CD14-positive monocyte (primary cell): ENCODE results near the gene CHCHD6. TPM values are rescaled to one million over a fixed set of nuclear protein-coding genes. Genes with fewer than 3 reads are reported as not detected.

Experiments used
- DNase-seq, 3 donors: peaks; one replicate each; pipeline ENCODE4 v3.0.0-alpha.2; 2011 to 2022
- H2AFZ ChIP-seq: 2 replicates; pipeline ENCODE4 v1.6.0; 2012; ENCODE audit warnings: mild to moderate bottlenecking, low read depth, low read length, inconsistent platforms; ENCODE audit not compliant: insufficient read depth, poor library complexity, severe bottlenecking
- H3K27ac ChIP-seq, 2 donors: 1 replicate in 1 of 2; 2 replicates in 1 of 2; pipeline ENCODE4 v1.5.1; 2012 to 2013; ENCODE audit warnings: low read length in 2 of 2, control low read depth in 1 of 2, inconsistent platforms in 1 of 2, low read depth in 1 of 2, mild to moderate bottlenecking in 1 of 2
- H3K27me3 ChIP-seq, 2 donors: one replicate each; pipeline versions ENCODE4 v1.6.0 to v1.6.1; 2011 to 2013; ENCODE audit warnings: low read length in 2 of 2; ENCODE audit not compliant: control insufficient read depth in 2 of 2, insufficient read depth in 2 of 2
- H3K36me3 ChIP-seq, 2 donors: replicated peaks in 1 of 2; 1 replicate in 1 of 2; 2 replicates in 1 of 2; pipeline versions ENCODE4 v1.5.1 to v1.6.1; 2012 to 2013; ENCODE audit warnings: low read length in 2 of 2, control low read depth in 1 of 2, inconsistent platforms in 1 of 2, mild to moderate bottlenecking in 1 of 2; ENCODE audit not compliant: insufficient read depth in 2 of 2, control insufficient read depth in 1 of 2
- H3K4me1 ChIP-seq, 2 donors: 1 replicate in 1 of 2; 2 replicates in 1 of 2; pipeline versions ENCODE4 v1.5.1 to v1.6.1; 2012 to 2013; ENCODE audit warnings: low read length in 2 of 2, control low read depth in 1 of 2, inconsistent platforms in 1 of 2, mild to moderate bottlenecking in 1 of 2, moderate library complexity in 1 of 2; ENCODE audit not compliant: insufficient read depth in 2 of 2, control insufficient read depth in 1 of 2
- H3K4me2 ChIP-seq: replicated peaks from 2 replicates; pipeline ENCODE3; 2012; ENCODE audit warnings: low read length, moderate library complexity, mild to moderate bottlenecking; ENCODE audit not compliant: poor library complexity, severe bottlenecking; ENCODE audit errors: extremely low read depth
- H3K4me3 ChIP-seq, 3 experiments: fragments of 200-600 bp in 1 of 3; sonication (generic) in 1 of 3; replicated peaks in 1 of 3; 1 replicate in 2 of 3; 2 replicates in 1 of 3; pipeline ENCODE4 v1.5.1; 2011 to 2013; ENCODE audit warnings: low read length in 3 of 3, mild to moderate bottlenecking in 3 of 3, control low read depth in 2 of 3, low read depth in 2 of 3, inconsistent platforms in 1 of 3, moderate library complexity in 1 of 3
- H3K79me2 ChIP-seq: 2 replicates; pipeline ENCODE4 v1.6.0; 2012; ENCODE audit warnings: mild to moderate bottlenecking, control low read depth, inconsistent platforms, low read length, moderate library complexity; ENCODE audit not compliant: insufficient read depth
- H3K9ac ChIP-seq: 2 replicates; pipeline ENCODE4 v1.6.0; 2017; ENCODE audit warnings: low read length, mild to moderate bottlenecking; ENCODE audit not compliant: insufficient read depth, poor library complexity, severe bottlenecking
- H3K9me3 ChIP-seq, 2 donors: replicated peaks in 1 of 2; 1 replicate in 1 of 2; 2 replicates in 1 of 2; pipeline versions ENCODE4 v1.5.1 to v1.6.1; 2012 to 2013; ENCODE audit warnings: low read length in 2 of 2, control low read depth in 1 of 2; ENCODE audit not compliant: control insufficient read depth in 1 of 2, insufficient read depth in 1 of 2
- H4K20me1 ChIP-seq: 2 replicates; pipeline ENCODE4 v1.6.0; 2012; ENCODE audit warnings: mild to moderate bottlenecking, low read length, control low read depth, moderate library complexity; ENCODE audit not compliant: insufficient read depth
- H3K27ac Mint-ChIP-seq, 7 donors: one replicate each; pipeline ENCODE4 v1.8.0; 2020; ENCODE audit warnings: mild to moderate bottlenecking in 7 of 7, mixed read lengths in 7 of 7, moderate library complexity in 6 of 7, inconsistent platforms in 2 of 7
- H3K27me3 Mint-ChIP-seq, 3 donors: one replicate each; pipeline ENCODE4 v1.8.0; 2021 to 2022; ENCODE audit warnings: low read depth in 3 of 3, mild to moderate bottlenecking in 3 of 3, mixed read lengths in 3 of 3, moderate library complexity in 3 of 3, inconsistent platforms in 1 of 3
- H3K36me3 Mint-ChIP-seq, 2 donors: one replicate each; pipeline ENCODE4 v1.8.0; 2020; ENCODE audit warnings: mixed read lengths in 2 of 2, inconsistent platforms in 1 of 2, mild to moderate bottlenecking in 1 of 2
- H3K4me1 Mint-ChIP-seq: one replicate; pipeline ENCODE4 v1.8.0; 2020; ENCODE audit warnings: mild to moderate bottlenecking, mixed read lengths
- H3K4me3 Mint-ChIP-seq, 2 donors: one replicate each; pipeline ENCODE4 v1.8.0; 2020; ENCODE audit warnings: mild to moderate bottlenecking in 2 of 2, mixed read lengths in 2 of 2, moderate library complexity in 1 of 2
- H3K9me3 Mint-ChIP-seq, 7 donors: one replicate each; pipeline ENCODE4 v1.8.0; 2020 to 2022; ENCODE audit warnings: mixed read lengths in 7 of 7, mild to moderate bottlenecking in 6 of 7, moderate library complexity in 6 of 7, inconsistent platforms in 2 of 7
- WGBS: methylation state at CpG from one replicate; pipeline ENCODE4 v1.1.5; 2013; ENCODE audit warnings: missing lambda C conversion rate; ENCODE audit not compliant: insufficient coverage; 5-methylcytosine and 5-hydroxymethylcytosine counted together
- intact Hi-C, 2 donors: fragments of 100-400 bp; cut with micrococcal nuclease; formaldehyde crosslinking; loops; one replicate each; pipeline versions ENCODE4 v1.15.0 to v1.15.1; 2023
- polyA plus RNA-seq, 3 donors: library from polyadenylated mRNA; depleted of rRNA in 1 of 3; unstranded in 2 of 3; stranded (reverse) in 1 of 3; fragments of 300-500 nt in 2 of 3; fragments of >200 nt in 1 of 3; fragmentation: Illumina TruSeq in 2 of 3; gene quantifications; 1 replicate in 2 of 3; 2 replicates in 1 of 3; pipeline ENCODE4 v1.2.3, GENCODE V29; 2012 to 2021
- TF ChIP-seq, protein P1 (sequence below): fragments of 200-600 bp; IDR thresholded peaks from one replicate; pipeline ENCODE4 v1.8.0; 2022; ENCODE audit warnings: antibody characterized with exemption, mild to moderate bottlenecking

The CHCHD6 gene
- polyA plus RNA-seq, 3 donors: 1.1 to 1.8 (median 1.8) TPM

DNA sequence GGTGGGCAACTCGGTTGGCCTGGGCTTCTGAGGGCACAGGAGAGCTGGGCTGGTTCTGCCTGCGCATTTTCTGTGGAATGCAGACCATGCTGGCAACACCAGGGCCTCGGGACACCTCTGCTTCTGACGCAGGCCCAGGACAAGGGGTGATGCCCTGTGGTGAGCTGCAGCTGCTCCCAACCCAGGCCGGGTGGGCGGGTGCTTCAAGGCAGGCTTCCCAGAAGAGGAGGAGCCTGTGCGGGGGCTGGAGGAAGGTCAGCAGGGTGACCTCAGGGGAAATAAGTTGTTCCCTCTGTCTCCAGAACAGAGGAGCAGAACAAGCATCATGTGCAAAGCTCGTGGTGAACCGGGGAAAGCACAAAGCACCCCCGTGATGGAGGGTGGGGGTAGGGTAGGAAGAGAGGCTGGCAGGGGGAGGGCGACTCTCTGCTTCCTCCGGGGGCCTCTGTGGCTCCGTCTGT lies 267.9 kb downstream of the CHCHD6 start:
- peaks cover 4 to 18% of the 10 kb centered on the region in 2 donors for H3K9me3 ChIP-seq
- H3K79me2 ChIP-seq: no peaks in the 10 kb centered on the region
- H3K27ac ChIP-seq: no peak overlapping the region
- no peak overlapping the region for H3K4me2 ChIP-seq
- no peaks in the 10 kb centered on the region for H3K36me3 ChIP-seq
- no peak overlapping the region for H2AFZ ChIP-seq
- Mint-ChIP-seq H3K4me3 (peak overlapping the region in 1 of 2 donors; percentile 42), H3K27me3 (peaks cover 11 to 63% (median 42%) of the 10 kb centered on the region in 3 donors), H3K9me3 (peaks cover 7 to 19% (median 17%) of the 10 kb centered on the region in 7 donors), H3K36me3 (no peaks in the 10 kb centered on the region), H3K4me1 (no peaks in the 10 kb centered on the region), H3K27ac (no peak overlapping the region)
- peak in 2 of 3 donors; percentile 7 to 31 for DNase-seq
- WGBS: 44% methylated on average over 10 of the region's 13 CpGs
- H3K4me3 ChIP-seq: no peak overlapping the region
- H3K4me1 ChIP-seq: no peaks in the 10 kb centered on the region
- TF ChIP-seq, protein P1, sequence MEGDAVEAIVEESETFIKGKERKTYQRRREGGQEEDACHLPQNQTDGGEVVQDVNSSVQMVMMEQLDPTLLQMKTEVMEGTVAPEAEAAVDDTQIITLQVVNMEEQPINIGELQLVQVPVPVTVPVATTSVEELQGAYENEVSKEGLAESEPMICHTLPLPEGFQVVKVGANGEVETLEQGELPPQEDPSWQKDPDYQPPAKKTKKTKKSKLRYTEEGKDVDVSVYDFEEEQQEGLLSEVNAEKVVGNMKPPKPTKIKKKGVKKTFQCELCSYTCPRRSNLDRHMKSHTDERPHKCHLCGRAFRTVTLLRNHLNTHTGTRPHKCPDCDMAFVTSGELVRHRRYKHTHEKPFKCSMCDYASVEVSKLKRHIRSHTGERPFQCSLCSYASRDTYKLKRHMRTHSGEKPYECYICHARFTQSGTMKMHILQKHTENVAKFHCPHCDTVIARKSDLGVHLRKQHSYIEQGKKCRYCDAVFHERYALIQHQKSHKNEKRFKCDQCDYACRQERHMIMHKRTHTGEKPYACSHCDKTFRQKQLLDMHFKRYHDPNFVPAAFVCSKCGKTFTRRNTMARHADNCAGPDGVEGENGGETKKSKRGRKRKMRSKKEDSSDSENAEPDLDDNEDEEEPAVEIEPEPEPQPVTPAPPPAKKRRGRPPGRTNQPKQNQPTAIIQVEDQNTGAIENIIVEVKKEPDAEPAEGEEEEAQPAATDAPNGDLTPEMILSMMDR: no peak
- H4K20me1 ChIP-seq: no peaks in the 10 kb centered on the region
- H3K27me3 ChIP-seq: peaks cover 0 to 36% of the 10 kb centered on the region in 2 donors
- intact Hi-C loops: loop anchor here in 1 of 2 donors (5.0 kb wide), 1 partner anchor 50 kb away; no protein-coding TSS in a partner anchor
- no peak overlapping the region for H3K9ac ChIP-seq

DNA sequence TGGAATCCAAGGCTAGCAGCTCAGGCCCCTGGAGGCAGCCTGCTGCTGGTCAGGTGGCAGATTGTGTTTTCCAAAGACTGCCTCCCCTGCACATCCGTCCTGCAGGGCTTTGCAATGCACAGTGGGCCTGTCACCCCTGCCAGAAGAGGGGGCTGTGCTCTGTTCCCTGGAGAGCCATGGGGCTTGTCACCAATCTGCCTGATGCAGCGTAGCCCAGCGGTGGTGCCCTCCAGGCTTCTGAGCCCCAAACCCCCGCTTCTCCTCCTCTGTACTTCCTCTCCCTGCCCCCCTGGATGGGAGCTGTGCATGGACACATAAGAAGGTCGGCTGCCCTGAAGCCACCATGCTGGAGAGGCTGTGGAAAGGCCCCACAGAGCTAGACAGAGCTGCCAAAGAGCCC lies 268.8 kb downstream of the CHCHD6 start:
- DNase-seq: no peak
- peaks cover 0 to 32% of the 10 kb centered on the region in 2 donors for H3K27me3 ChIP-seq
- H3K27ac Mint-ChIP-seq: no peak overlapping the region
- intact Hi-C loops: loop anchor here in 1 of 2 donors (5.0 kb wide), 1 partner anchor 51 kb away; no protein-coding TSS in a partner anchor
- TF ChIP-seq, protein P1: no peak
- no peak overlapping the region for H3K4me2 ChIP-seq
- H3K9me3 ChIP-seq: peaks cover 4 to 18% of the 10 kb centered on the region in 2 donors
- H3K36me3 ChIP-seq: no peaks in the 10 kb centered on the region
- peaks cover 7 to 64% (median 41%) of the 10 kb centered on the region in 3 donors for H3K27me3 Mint-ChIP-seq
- WGBS: 87% methylated on average over 4 of the region's 5 CpGs
- no peak overlapping the region for H3K27ac ChIP-seq
- H3K36me3 Mint-ChIP-seq: no peaks in the 10 kb centered on the region
- no peak overlapping the region for H3K4me3 Mint-ChIP-seq
- H2AFZ ChIP-seq: no peak overlapping the region
- no peaks in the 10 kb centered on the region for H3K79me2 ChIP-seq
- H3K4me1 Mint-ChIP-seq: no peaks in the 10 kb centered on the region
- no peaks in the 10 kb centered on the region for H3K4me1 ChIP-seq
- H3K4me3 ChIP-seq: no peak overlapping the region
- peaks cover 7 to 19% (median 17%) of the 10 kb centered on the region in 7 donors for H3K9me3 Mint-ChIP-seq
- H4K20me1 ChIP-seq: no peaks in the 10 kb centered on the region
- H3K9ac ChIP-seq: no peak overlapping the region
